ENCODE results near the gene AJM1.

DNA sequence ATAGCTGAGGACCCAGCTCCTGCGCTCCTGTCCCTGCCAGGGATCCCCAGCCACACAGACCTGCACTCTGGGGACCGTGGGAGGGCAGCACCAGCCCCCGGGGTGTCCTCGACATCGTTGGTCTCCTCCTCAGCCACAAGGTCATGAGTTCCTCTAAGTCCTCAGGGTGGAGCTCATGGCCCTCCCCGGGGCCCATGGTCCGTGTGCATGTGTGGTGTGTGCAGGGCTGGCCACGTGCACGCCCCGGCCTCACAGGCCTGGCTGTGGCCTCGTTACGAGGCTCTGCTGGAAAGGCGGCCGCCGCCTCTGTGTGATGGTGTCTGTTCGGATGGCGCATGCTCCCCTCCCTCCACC is 16.1 kb upstream of the AJM1 start:
- TF ChIP-seq, protein P1, sequence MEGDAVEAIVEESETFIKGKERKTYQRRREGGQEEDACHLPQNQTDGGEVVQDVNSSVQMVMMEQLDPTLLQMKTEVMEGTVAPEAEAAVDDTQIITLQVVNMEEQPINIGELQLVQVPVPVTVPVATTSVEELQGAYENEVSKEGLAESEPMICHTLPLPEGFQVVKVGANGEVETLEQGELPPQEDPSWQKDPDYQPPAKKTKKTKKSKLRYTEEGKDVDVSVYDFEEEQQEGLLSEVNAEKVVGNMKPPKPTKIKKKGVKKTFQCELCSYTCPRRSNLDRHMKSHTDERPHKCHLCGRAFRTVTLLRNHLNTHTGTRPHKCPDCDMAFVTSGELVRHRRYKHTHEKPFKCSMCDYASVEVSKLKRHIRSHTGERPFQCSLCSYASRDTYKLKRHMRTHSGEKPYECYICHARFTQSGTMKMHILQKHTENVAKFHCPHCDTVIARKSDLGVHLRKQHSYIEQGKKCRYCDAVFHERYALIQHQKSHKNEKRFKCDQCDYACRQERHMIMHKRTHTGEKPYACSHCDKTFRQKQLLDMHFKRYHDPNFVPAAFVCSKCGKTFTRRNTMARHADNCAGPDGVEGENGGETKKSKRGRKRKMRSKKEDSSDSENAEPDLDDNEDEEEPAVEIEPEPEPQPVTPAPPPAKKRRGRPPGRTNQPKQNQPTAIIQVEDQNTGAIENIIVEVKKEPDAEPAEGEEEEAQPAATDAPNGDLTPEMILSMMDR (IDR thresholded peaks at IDR 0.05) = no peak
- TF ChIP-seq EZH2 (IDR thresholded peaks at IDR 0.05) = no peak
